Ureter (tissue), 1 donor: ENCODE data around the gene SLX9. TPM values are rescaled to one million over a fixed set of nuclear protein-coding genes. Genes with fewer than 3 reads are reported as not detected.
"Not testable (repeated sequence)": the region's sequence is repeated elsewhere in the genome, so short reads cannot be mapped to it uniquely, and the experiment has no call there.

ENCODE experiments used
- DNase-seq: peaks from one replicate; pipeline ENCODE4 v3.0.0-alpha.2; 2020; ENCODE audit warnings: low spot score
- total RNA-seq: library from RNA; stranded (reverse); gene quantifications from one replicate; pipeline ENCODE4 v1.2.4, GENCODE V29; 2023
- donor health status: DM: yes; HTN: yes; CAD: no.

Gene SLX9
- total RNA-seq, 1 donor from 2014 or later, result 32.4 TPM

GRCh38 chr21:44902268-44903049 is 37.4 kb upstream of the SLX9 start:
- DNase-seq, result no peak

DNA sequence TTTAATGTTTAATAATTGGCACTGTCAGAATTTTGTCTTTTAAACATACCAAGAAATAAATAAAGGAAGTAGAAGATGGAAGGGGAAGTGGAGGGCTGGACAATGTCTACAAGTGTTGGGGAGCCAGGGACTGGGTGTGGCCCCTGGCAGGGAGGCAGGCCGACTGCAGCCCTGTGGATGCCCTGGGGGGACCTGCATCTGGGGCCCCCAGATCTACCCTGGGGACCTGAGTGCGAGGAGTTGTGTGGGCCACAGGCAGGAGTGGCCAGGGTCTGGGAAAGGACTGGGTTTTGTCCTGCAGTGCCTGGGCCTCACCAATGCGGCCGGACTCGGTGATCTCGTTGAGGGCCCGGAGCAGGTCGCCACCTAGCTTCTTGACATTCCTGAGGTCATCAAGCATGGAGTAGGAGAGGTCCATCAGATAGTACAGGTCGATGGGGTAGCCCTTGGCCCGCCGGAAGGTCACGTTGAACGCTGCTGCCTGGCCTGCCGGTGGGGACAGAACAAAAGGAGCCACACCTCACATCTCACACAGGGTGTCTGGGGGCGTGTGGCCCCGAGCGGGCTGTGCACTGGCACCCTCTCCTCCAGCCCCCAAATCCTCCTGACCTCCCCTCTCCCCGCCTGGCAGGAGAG is 36.7 kb upstream of the SLX9 start:
- DNase-seq, result no peak

DNA sequence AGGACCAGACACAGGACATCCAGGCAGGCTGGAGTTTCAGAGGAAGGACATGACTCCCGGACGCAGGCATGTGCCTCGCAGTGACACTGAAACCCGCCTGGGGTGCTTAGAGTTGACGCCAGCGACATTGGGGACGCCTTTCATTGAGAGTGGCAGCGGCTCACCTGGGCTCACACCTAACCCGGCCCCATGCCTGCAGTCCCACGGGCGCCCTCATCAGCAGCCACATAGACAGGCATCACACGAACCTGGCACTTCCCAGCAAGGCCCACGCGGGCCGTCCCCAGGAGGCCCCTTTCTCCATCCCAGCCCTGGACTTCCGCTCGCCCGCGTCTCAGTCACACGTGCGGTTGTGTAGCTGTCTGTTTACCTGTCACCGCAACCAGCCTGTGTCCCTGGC is 36.1 kb upstream of the SLX9 start:
- DNase-seq, result no peak

- no peak for DNase-seq
Measured at GRCh38 chr21:44904141-44904923, 35.5 kb upstream of the SLX9 start.

GRCh38 chr21:44905016-44905727 is 34.7 kb upstream of the SLX9 start:
- no peak for DNase-seq

DNA sequence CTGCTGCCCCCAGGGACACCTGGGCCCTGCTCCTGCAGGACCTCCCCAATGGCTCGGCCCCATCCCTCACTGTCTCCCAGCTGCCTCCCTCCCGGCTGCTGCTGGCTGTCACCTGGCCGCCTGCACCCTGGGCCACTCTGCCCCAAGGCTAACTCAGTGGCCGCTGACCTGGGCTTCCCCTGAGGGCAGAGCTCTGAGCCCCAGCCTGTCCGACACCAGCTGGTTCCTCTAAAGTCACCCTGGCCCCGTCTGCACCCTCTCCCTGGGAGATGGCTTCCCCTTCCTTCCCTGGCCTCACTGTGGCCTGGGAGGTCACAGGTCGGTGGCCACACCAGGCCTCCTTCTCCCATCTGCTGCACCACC is 34.1 kb upstream of the SLX9 start:
- DNase-seq, result no peak

DNA sequence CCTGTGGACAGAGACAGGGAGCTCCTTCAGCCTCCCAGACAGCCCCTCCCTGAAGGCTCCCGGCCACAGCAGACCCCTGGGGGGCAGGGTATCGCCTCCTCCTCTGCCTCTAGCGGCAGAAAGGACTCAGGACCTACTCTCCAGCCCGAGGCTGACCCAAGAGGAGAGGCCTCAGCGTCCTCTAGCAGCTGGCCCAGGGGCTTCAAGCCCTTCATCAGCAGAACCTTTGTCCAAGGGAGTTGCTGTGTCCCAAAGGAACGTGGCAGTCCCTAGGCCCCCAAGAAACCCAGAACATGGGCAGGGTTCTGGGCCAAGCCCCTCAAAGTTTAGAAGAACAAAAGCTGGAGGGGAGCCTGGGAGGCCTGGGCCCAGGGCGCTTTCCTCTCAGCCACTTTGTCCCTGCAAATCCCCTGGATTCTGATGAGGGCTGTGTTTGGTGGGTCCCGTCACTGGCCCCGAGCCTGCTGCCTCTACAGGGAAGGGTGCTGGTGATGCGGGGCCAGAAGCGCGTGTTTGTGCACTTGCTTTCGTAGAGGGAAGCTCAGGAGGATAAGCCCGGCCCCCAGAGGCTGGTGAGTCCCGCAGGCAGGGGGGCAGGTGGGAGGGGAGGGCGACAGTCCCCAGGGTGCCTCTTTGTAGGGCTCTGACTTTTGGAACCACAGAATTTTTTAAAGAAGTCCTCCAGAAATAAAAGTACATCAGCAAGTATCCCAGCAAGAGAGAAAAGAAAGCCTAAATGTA is 32.4 kb upstream of the SLX9 start:
- DNase-seq, result no peak

DNA sequence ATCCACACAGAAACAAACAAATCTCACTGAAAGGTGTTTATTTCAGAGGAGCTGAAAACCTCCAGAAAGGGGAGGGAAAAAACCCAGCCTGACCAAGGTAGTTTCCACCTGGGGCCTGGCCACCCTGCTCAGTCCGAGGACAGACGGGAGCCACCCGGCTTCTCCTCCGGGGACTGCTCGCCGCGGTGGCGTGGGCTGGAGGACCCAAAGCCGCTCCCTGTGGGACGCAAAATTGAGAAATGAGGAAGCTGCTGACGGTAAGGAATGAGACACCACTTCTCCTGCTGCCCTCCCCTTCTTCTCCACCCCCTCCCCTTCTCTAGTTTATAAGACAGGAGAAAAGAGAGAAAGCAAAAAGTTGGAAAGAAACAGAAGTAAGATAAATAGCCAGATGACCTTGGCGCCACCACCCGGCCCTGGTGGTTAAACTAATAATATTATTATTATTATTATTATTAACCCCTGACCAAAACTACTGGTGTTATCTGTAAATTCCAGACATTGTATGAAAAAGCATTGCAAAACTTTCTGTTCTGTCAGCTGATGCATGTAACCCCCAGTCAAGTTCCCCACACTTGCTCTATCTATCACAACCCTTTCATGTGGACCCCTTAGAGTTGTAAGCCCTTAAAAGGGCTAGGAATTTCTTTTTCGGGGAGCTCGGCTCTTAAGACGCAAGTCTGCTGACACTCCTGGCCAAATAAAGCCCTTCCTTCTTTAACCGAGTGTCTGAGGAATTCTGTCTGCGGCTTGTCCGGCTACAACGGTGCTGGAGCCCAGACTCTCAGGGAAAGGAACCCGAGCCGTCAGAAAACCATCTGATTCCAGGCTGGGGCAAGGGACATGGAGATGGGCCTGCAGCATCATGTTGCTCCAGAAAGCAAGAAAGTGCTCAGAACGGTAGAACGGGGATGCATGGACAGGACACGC is 31.6 kb upstream of the SLX9 start:
- DNase-seq, result no peak

DNA sequence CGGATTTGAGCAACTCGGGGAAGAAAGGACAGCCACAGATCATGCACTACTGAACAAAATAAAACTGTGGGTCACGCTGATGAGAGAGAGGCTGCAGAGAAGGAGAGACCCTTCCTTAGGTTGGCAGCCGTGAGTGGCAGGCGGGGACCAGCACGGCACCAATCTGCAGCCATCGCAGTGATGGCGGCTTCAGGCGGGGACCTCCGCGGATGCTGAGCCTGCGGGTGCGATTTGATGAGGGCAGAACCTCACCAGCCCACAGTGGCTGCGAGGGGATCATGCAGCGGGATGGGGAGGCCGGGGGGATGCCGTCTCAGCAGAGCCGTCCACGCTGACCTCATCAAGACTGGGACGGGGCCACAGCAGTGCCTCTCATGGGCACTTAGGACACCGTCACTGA is 30.9 kb upstream of the SLX9 start:
- no peak for DNase-seq

GRCh38 chr21:44909719-44910118 is 30.1 kb upstream of the SLX9 start:
- no peak for DNase-seq

DNA sequence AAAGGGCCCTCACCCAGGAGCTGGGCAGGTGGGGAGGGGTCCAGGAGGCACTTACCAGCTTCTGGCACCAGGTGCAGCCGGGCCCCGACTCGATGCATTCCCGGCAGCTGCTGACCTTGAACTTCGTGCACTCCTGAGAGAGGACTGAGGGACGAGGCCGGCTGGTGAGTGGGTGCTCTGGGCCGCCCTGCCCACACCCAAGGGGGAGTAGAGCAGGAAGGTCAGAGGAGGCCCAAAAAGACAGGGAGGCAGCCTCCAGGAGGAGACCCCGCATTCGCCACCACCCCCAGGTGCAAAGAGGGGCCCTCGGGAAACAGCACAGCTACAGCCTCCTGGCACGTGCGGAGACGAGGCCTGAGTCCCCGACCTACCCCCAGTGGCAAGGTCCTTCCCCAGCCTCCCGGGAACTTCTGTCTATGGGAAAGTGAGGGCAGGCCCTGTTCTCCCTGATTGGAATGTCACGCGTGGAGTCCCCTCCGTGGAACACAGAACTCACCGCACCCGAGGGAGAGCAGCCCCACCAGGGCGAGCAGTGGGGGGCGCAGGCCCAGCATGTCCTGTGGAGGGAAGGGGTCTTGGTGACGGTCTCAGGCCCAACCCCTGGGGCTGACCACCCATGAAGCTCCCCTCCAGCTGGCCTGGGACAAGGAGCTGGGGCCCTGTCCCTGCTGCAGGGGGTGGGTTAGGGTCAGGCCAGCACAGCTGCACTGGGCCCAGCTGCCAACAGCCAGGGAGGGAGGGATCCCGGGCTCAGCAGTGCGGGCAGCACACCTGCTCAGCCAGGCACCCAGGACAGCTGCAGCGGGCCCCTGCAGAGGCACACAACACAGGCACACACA is 29.4 kb upstream of the SLX9 start:
- no peak for DNase-seq

GRCh38 chr21:44911068-44911383 is 28.8 kb upstream of the SLX9 start:
- no peak for DNase-seq

- peak; percentile 92 for DNase-seq
Measured at GRCh38 chr21:44911384-44912157, 28.3 kb upstream of the SLX9 start.

DNA sequence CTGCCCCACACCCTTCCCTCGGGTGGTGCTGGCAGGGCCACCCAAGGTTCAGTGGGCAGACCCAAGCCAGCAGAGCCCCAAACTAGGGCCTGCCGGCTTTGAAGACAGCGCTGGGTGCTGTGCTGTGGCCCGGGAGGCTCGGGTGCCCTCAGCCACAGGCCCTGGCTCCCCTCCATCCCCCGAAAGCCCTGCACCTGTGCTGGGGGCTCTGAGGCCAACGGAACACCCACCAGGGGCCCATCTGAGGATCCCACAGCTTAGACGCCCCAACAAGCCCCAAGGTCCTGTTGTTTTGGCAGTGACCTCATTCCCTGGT is 27.7 kb upstream of the SLX9 start:
- no peak for DNase-seq

DNA sequence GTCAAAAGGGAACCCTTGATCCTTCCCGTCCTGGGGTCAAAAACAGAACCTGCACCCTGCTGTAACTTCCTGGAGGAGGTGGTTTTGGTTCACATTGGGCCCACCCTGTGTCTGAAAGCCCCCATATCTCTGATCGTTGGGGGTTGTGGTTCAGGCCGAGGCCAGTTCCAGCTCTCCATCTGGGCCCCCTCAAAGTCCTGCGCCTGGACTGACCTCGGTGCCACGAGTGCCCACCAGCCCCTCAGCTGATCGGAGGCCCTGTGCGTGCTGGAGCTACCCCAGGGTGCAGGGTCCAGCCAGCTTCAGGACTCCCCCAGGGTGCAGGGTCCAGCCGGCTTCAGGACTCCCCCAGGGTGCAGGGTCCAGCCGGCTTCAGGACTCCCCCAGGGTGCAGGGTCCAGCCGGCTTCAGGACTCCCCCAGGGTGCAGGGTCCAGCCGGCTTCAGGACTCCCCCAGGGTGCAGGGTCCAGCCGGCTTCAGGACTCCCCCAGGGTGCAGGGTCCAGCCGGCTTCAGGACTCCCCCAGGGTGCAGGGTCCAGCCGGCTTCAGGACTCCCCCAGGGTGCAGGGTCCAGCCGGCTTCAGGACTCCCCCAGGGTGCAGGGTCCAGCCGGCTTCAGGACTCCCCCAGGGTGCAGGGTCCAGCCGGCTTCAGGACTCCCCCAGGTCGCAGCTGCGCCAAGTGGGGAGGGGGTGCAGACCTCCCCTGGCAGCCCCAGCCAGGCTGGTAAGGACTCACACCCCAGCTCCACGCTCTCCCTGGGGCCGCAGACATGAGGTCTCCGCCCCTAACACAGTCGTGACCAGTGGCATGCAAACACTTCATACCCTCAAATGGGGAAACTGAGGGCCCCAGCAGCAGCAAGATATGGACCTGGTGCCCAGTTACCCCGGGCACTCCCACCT is 27.1 kb upstream of the SLX9 start:
- DNase-seq, result not testable (repeated sequence)

DNA sequence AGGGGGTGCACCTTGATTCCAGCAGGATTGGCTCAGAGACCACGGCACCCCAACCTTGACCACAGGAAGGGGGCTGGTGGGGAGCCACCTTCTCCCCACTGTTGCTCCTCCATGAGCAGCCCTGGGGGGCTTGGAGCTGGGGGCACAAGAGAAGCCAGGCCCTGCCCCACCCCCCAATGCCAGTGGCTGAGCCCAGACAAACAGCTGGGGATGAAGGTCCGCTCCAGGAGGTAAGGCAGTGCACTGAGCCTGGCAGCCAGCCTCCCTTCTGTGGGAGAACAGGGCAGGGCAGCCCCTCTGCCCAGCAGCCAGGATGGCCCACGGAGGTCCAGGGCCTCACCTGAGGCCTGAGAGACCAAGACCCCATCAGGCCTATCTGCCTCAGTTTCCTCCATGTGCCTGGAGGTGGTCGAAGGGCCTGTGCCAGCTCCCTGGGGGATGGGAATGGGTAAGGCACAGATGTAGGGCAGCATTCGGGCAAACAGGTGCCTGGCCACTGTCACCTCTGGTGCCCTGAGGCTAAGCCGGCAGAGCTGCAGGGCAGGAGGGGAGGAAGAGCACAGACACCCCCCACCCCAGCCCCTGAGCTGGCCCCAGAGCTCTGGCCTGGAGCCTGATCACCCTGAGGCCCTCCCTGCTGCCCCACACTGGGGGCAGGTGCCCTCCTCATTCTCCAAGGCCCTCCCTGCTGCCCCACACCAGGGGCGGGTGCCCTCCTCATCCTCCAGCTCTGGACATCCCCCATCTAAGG is 26.2 kb upstream of the SLX9 start:
- DNase-seq, result no peak

DNA sequence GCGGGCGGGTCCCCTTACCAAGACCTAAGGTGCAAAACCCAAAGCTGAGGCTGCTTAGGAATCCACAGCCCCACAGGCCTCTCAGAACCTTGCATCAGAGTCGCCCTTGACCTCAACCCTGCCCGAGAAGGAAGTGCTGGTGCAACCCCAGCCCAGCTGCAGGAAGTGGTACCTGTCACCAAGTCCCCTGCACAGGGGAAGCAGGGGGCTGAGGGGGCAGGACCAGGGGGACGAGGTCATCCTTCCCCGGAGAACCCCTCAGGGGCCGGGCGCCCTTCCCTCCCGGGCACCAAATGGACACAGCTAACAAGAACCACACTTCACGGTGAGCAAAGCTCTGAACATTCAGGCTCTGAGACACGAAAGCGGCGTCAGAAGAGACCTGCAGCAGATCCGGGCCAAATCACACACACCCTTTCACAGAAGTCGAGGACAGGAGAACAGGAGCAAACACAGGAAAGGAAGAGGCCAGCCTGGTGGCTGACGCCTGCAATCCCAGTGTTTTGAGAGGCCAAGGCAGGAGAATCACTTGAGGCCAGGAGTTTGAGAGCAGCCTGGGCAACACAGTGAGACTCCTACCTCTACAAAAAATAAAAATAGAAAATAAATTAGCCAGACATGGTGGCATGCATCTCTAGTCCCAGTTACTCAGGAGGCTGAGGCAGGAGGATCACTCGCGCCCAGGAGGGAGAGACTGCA is 25.5 kb upstream of the SLX9 start:
- DNase-seq, result no peak
